HG03354 (cell line): ENCODE results near the gene FBLL1.
"Not testable (repeated sequence)": the region's sequence is repeated elsewhere in the genome, so short reads cannot be mapped to it uniquely, and the experiment has no call there.

Experiments
- ATAC-seq: cut with Tn5 transposase; IDR thresholded peaks from one replicate; pipeline ENCODE4 v1.9.1; 2021; ENCODE audit warnings: mild to moderate bottlenecking; ENCODE audit not compliant: unreplicated experiment, poor library complexity, severe bottlenecking

FBLL1 gene

GRCh38 chr5:168549554-168549953 lies 20.4 kb downstream of the FBLL1 start:
- no peak for ATAC-seq

GRCh38 chr5:168550656-168551055 lies 21.6 kb downstream of the FBLL1 start:
- no peak for ATAC-seq

- ATAC-seq: no peak
Measured at GRCh38 chr5:168552146-168552545, 23.0 kb downstream of the FBLL1 start.

GRCh38 chr5:168553377-168554130 lies 24.4 kb downstream of the FBLL1 start:
- ATAC-seq: no peak

- ATAC-seq: no peak
Measured at GRCh38 chr5:168557389-168557788, 28.3 kb downstream of the FBLL1 start.

GRCh38 chr5:168562279-168562678 lies 33.2 kb downstream of the FBLL1 start:
- ATAC-seq: no peak

GRCh38 chr5:168563959-168564358 lies 34.9 kb downstream of the FBLL1 start:
- ATAC-seq: no peak

GRCh38 chr5:168568738-168569137 lies 39.6 kb downstream of the FBLL1 start:
- no peak for ATAC-seq

GRCh38 chr5:168570490-168571328 lies 41.6 kb downstream of the FBLL1 start:
- no peak for ATAC-seq

- ATAC-seq: not testable (repeated sequence)
Measured at GRCh38 chr5:168573663-168574062, 44.6 kb downstream of the FBLL1 start.

GRCh38 chr5:168574156-168574555 lies 45.1 kb downstream of the FBLL1 start:
- not testable (repeated sequence) for ATAC-seq

- ATAC-seq: no peak
Measured at GRCh38 chr5:168575391-168576372, 46.6 kb downstream of the FBLL1 start.

GRCh38 chr5:168578006-168578405 lies 48.9 kb downstream of the FBLL1 start:
- ATAC-seq: no peak

- peak; percentile 68 for ATAC-seq
Measured at GRCh38 chr5:168578538-168579487, 49.7 kb downstream of the FBLL1 start, which contains the start of gene PANK3. Gene PANK3 (minus strand): TSS chr5:168579368. CDS start chr5:168579283, 85 bp downstream.

- peak; percentile 95 for ATAC-seq
Measured at GRCh38 chr5:168579488-168580226, 50.6 kb downstream of the FBLL1 start.

GRCh38 chr5:168580227-168580508 lies 51.1 kb downstream of the FBLL1 start:
- no peak for ATAC-seq
